Activated naive CD4-positive, alpha-beta T cell treated with anti-CD3 and anti-CD28 coated beads, Interleukin-2, amount 10 ng/mL, durations not matched to agents 7 days and 5 days (primary cell): ENCODE results near the gene ACE2.

Source experiments
- CTCF ChIA-PET: fragments of 350-600 bp; sonication (Branson Sonifier 250); formaldehyde crosslinking; loops from one replicate; lab custom pipeline; 2021; ENCODE audit warnings: antibody characterized with exemption; lab: Charles Lee
- DNase-seq: peaks from one replicate; pipeline ENCODE4 v3.0.0-alpha.2; 2020
- H3K27ac Mint-ChIP-seq: one replicate; pipeline ENCODE4 v1.8.0; 2021; ENCODE audit warnings: mild to moderate bottlenecking, moderate library complexity, mixed read lengths
- H3K27me3 Mint-ChIP-seq: one replicate; pipeline ENCODE4 v1.8.0; 2021; ENCODE audit warnings: mild to moderate bottlenecking, mixed read lengths
- H3K36me3 Mint-ChIP-seq: one replicate; pipeline ENCODE4 v1.8.0; 2021; ENCODE audit warnings: mixed read lengths
- H3K4me1 Mint-ChIP-seq: one replicate; pipeline ENCODE4 v1.8.0; 2021; ENCODE audit warnings: mixed read lengths
- H3K4me3 Mint-ChIP-seq: one replicate; pipeline ENCODE4 v1.8.0; 2021; ENCODE audit warnings: mild to moderate bottlenecking, moderate library complexity, mixed read lengths
- H3K9me3 Mint-ChIP-seq: one replicate; pipeline ENCODE4 v1.8.0; 2021; ENCODE audit warnings: mixed read lengths

Gene ACE2

DNA sequence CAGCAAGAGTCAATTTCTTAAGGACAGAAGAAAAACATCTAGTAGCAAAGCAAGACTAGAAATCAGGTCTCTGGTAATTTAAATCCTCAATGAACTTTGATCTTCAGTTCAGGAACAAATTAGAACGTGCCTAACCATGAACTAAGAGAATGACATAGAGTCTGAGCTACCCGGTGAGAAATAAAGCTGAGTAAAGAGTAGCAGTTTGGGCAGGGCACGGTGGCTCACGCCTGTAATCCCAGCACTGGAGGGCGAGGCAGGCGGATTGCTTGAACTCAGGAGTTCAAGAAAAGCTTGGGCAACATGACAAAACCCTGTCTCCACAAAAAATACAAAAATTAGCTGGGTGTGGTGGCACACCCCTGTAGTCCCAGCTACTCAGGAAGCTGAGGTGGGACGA, 37.7 kb downstream of the ACE2 start:
- Mint-ChIP-seq H3K27me3 (peaks cover 5% of the 10 kb centered on the region), H3K36me3 (no peaks in the 10 kb centered on the region), H3K4me3 (no peak overlapping the region), H3K27ac (no peak overlapping the region), H3K4me1 (peaks cover 2% of the 10 kb centered on the region), H3K9me3 (no peaks in the 10 kb centered on the region)
- CTCF ChIA-PET: no interaction called here
- no peak for DNase-seq

DNA sequence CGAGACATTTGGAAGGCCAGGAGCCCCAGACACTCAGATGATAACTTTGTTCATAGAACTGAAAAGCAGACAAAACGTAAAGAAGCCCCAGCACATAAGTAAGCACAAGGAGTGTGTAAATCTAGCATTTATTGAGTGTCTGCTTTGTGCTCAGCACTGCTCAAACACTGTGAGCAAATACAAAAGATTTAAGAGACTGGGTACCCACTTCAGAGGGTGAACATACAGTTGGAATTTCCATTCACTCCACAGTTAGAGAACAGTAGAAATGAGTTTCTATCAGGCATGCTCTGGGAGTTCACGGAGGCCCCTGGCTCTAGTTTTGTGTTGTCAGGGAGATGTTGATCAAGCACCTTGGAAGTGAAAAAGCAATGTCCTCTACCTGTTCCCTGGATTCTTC, 39.8 kb downstream of the ACE2 start:
- CTCF ChIA-PET: no interaction called here
- Mint-ChIP-seq H3K36me3 (no peaks in the 10 kb centered on the region), H3K4me1 (peaks cover 2% of the 10 kb centered on the region), H3K27me3 (peaks cover 5% of the 10 kb centered on the region), H3K9me3 (no peaks in the 10 kb centered on the region), H3K4me3 (no peak overlapping the region), H3K27ac (no peak overlapping the region)
- no peak for DNase-seq

DNA sequence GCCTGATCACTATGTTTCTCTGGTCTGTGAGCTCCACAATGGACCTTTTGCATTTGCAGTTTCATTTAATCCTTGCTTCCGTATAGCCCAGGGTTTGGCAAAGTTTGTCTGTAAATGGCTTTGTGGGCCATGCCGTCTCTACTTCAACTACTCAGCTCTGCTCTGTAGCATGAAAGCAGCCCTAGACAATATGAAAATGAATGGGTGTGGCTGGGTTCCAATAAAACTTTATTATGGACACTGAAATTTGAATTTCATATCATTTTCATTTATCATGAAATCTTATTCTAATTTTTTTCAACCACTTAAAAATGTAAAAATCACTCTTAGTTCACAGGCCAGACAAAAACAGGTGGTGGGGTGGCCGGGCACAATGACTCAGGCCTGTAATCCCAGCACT, 41.5 kb downstream of the ACE2 start:
- Mint-ChIP-seq H3K27me3 (no peaks in the 10 kb centered on the region), H3K9me3 (no peaks in the 10 kb centered on the region), H3K36me3 (no peaks in the 10 kb centered on the region), H3K4me3 (no peak overlapping the region), H3K4me1 (no peaks in the 10 kb centered on the region), H3K27ac (no peak overlapping the region)
- DNase-seq: no peak
- CTCF ChIA-PET: no interaction called here

DNA sequence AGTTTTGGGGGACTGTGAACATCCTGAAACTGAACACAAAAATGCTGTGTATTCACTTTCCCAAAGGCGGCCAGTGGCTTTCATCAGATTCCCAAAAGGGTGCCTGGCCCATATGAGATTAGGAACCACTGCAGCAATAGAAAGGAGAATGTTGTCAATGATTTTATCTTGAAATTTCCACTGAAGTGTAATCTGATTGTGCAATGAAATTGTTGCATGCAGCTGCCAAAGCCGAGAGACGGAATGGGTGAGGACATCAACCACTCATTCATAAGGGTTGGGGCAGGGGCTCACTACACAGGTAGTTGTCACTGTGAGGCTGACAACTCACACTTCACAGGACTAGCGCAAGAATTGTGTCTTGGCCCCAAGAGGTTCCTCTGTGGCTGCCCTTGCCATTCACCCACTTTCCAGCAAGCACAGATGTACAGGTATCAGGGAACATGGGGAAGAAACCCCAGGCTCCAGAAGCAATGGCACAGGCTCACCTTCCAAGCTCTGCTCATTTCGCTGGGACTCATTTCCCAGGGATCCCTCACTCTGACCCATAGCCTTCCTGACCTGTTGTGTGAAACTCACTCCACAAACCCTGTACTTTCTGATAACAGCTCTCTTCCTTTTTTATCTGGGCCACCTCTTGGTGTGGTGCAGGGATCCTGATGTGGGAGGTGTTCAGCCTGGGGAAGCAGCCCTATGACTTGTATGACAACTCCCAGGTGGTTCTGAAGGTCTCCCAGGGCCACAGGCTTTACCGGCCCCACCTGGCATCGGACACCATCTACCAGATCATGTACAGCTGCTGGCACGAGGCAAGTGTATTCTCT, 51.4 kb downstream of the ACE2 start:
- CTCF ChIA-PET: no interaction called here
- H3K9me3 Mint-ChIP-seq: no peaks in the 10 kb centered on the region
- no peak overlapping the region for H3K27ac Mint-ChIP-seq
- peaks cover 5% of the 10 kb centered on the region for H3K27me3 Mint-ChIP-seq
- no peaks in the 10 kb centered on the region for H3K36me3 Mint-ChIP-seq
- H3K4me1 Mint-ChIP-seq: no peaks in the 10 kb centered on the region
- DNase-seq: no peak
- H3K4me3 Mint-ChIP-seq: no peak overlapping the region

DNA sequence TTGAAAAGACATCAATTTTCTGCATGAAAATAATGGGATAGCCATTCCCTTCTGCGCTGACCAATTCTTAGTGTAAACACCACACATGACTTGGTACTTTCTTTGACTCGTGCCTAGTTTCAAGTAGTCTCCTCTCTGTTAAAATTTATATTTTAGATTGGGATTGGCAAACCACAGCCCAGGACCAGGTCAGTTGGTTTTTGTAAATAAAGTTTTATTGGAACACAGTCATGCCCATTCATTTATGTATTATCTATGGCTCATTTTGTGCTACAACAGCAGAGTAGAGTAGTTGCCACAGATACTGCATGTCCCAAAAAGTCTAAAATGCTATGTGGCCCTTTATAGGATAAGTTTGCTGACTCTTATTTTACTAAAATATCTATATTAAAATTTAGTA, 53.4 kb downstream of the ACE2 start:
- Mint-ChIP-seq H3K4me1 (no peaks in the 10 kb centered on the region), H3K4me3 (no peak overlapping the region), H3K36me3 (no peaks in the 10 kb centered on the region), H3K27ac (no peak overlapping the region), H3K9me3 (no peaks in the 10 kb centered on the region), H3K27me3 (peaks cover 5% of the 10 kb centered on the region)
- CTCF ChIA-PET: no interaction called here
- DNase-seq: no peak

DNA sequence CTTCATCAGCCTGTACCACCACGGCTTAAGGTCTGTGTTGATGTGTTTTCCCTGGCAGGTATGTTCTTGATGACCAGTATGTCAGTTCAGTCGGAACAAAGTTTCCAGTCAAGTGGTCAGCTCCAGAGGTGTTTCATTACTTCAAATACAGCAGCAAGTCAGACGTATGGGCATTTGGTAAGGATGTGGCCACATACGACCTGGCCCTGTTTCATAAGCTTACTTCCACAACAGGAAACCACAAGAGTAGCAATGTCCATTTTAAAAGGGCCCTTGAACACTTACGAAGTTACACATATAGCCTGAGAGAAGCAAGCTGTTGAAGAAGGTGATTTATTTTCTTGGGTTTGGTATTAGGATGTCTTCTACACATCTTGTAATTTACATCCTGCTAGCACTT, 54.0 kb downstream of the ACE2 start:
- H3K36me3 Mint-ChIP-seq: no peaks in the 10 kb centered on the region
- DNase-seq: no peak
- H3K27ac Mint-ChIP-seq: no peak overlapping the region
- no peaks in the 10 kb centered on the region for H3K9me3 Mint-ChIP-seq
- no peak overlapping the region for H3K4me3 Mint-ChIP-seq
- no peaks in the 10 kb centered on the region for H3K4me1 Mint-ChIP-seq
- H3K27me3 Mint-ChIP-seq: peaks cover 5% of the 10 kb centered on the region
- CTCF ChIA-PET: no interaction called here

DNA sequence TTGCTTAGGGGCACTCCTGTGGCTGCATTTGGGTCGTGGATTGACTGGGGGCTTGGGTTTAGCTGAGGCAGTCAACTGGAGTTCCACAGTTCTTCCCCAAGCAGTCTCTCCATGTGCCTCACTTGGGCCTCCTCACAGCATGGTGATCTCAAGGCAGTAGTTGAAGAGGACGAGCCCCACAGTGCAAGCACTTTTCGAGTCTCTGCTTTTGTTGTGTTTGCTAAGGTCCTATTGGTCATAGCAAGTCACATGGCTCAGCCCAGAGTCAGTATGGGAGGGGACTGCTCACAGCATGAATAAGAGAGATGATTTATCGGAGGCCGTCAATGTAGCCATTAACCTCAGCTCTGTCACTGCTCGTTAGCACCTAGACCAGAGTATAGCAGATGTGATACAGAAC, 70.4 kb downstream of the ACE2 start:
- no peak for DNase-seq
- Mint-ChIP-seq H3K27ac (no peak overlapping the region), H3K4me3 (no peak overlapping the region), H3K27me3 (no peaks in the 10 kb centered on the region), H3K36me3 (no peaks in the 10 kb centered on the region), H3K4me1 (no peaks in the 10 kb centered on the region), H3K9me3 (no peaks in the 10 kb centered on the region)
- CTCF ChIA-PET: no interaction called here

DNA sequence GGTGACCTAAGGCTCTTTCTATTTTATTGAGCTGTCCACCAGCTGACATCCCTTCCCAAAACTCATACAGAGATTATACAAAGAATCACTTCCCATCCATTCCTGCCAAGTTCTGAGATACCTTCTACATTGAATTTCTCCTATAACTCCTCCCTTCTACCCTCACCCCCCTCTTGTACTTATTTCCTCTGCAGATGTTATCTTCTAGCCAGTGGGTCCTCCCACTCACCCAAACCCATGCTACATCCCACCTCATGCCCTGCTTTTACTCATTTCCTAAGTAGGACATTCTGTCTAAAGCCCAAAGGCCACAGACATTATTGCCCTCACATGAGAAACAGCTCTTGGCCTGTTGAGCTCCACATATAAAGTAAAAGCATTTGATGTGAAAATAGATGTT, 71.6 kb downstream of the ACE2 start:
- Mint-ChIP-seq H3K4me1 (no peaks in the 10 kb centered on the region), H3K4me3 (no peak overlapping the region), H3K27ac (no peak overlapping the region), H3K36me3 (no peaks in the 10 kb centered on the region), H3K27me3 (no peaks in the 10 kb centered on the region), H3K9me3 (no peaks in the 10 kb centered on the region)
- DNase-seq: no peak
- CTCF ChIA-PET: no interaction called here

DNA sequence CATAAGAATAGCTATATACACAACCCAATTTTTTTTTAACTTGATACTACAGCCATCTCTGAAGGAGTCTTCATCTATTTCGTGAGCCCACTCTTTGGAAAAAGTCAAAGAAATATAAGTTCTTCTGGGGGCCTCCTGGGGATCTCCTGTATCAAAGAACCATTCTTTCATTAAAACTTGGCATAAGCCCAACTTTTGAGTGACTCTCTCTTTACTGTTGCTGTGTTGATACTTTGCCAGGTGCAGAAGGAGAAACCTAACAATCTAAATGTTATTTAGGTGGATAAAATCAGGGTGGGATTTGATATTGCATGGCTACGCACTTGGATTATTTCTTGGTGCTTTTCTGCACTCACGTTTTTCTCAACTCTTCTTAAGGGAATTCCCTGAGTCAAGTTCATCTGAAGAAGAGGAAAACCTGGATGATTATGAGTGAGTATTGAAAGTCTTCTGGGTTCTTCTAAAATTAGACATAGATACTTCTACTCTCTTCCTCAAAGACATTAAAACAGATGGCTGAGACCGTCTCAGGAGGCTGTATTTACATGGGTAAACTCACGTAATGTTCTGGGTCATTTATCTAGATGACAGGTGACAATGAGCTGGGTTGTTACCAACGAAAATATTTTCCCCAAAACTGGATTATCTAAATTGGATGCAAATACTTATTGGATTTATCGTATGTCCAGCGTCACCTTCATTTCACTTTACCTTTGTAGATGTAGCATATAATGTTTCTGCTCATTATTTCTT, 74.9 kb downstream of the ACE2 start:
- Mint-ChIP-seq H3K4me3 (no peak overlapping the region), H3K27me3 (no peaks in the 10 kb centered on the region), H3K27ac (no peak overlapping the region), H3K36me3 (no peaks in the 10 kb centered on the region), H3K9me3 (no peaks in the 10 kb centered on the region), H3K4me1 (no peaks in the 10 kb centered on the region)
- CTCF ChIA-PET: no interaction called here
- DNase-seq: no peak

DNA sequence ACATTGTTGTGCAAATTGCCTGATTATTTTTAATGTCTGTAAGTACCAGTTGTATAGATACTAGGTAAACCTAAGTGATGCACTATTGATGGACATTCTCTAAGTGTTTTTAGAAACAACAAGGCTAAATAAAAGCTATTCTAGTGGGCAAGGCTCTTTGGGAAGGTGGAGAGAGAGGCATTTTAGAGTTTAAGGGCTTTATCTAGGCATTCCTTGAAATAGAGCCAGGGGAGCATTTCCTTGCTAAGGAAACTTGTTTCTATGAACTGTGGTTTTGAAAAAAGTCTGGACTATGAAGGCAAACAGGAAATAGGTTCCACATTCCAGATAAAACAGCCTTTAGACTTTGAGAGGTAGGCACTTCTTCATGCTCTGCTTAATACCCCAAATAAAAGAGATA, 76.3 kb downstream of the ACE2 start:
- Mint-ChIP-seq H3K27me3 (no peaks in the 10 kb centered on the region), H3K4me3 (no peak overlapping the region), H3K36me3 (no peaks in the 10 kb centered on the region), H3K9me3 (no peaks in the 10 kb centered on the region), H3K4me1 (no peaks in the 10 kb centered on the region), H3K27ac (no peak overlapping the region)
- CTCF ChIA-PET: no interaction called here
- DNase-seq: no peak

DNA sequence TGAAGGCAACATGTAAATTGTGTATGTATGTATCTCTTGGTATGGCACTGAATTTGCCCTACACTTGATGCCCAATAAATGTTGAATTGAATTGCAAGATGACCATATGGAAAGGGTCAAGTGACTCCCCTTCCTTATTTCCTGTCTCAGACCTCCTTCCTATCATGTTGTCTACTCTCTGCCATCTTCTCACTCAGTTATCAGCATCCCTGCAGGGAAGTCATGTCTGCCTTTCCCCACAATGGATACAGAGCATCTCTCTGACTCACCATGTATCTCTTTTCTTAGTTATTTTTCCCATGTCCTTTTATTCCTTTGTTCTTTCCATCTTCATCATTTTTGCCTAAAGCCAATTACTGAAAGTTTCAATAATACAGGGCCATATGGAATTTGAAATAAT, 77.7 kb downstream of the ACE2 start:
- H3K4me3 Mint-ChIP-seq: no peak overlapping the region
- no peak for DNase-seq
- H3K9me3 Mint-ChIP-seq: no peaks in the 10 kb centered on the region
- H3K4me1 Mint-ChIP-seq: no peaks in the 10 kb centered on the region
- H3K36me3 Mint-ChIP-seq: no peaks in the 10 kb centered on the region
- no peaks in the 10 kb centered on the region for H3K27me3 Mint-ChIP-seq
- CTCF ChIA-PET: no interaction called here
- H3K27ac Mint-ChIP-seq: no peak overlapping the region

DNA sequence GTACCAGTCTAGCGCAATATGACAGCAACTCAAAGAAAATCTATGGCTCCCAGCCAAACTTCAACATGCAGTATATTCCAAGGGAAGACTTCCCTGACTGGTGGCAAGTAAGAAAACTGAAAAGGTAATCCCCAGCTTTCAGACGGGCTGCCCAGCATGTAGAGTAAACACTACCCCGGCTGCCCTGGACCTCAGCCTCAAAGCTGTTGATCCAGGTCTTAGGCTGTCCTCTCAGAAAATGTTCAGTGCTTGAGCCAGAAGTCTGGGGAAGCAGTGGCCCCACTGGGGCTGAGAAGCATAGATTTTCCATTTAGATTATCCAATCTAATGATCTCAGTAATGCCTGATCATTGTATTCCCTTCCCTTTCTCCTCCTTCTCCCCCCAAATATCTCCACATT, 78.3 kb downstream of the ACE2 start:
- H3K4me1 Mint-ChIP-seq: no peaks in the 10 kb centered on the region
- H3K9me3 Mint-ChIP-seq: no peaks in the 10 kb centered on the region
- no peaks in the 10 kb centered on the region for H3K27me3 Mint-ChIP-seq
- no peaks in the 10 kb centered on the region for H3K36me3 Mint-ChIP-seq
- CTCF ChIA-PET: no interaction called here
- no peak overlapping the region for H3K27ac Mint-ChIP-seq
- H3K4me3 Mint-ChIP-seq: no peak overlapping the region
- no peak for DNase-seq

DNA sequence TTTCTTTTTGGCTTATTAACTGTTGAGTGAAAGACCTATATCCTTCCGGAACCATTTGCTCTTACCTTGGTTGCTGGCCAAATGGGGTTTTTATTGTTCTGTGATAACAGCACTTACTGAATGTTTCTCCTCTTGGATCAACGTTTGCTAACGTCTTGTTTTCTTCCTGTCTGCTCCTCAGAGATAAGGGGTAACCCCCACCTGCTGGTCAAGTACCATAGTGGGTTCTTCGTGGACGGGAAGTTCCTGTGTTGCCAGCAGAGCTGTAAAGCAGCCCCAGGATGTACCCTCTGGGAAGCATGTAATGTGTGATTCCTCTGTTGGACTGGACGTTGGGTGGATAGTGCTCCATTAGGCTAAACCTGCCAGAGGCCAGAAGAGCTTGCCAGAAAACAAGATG, 84.8 kb downstream of the ACE2 start:
- no peaks in the 10 kb centered on the region for H3K4me1 Mint-ChIP-seq
- H3K36me3 Mint-ChIP-seq: no peaks in the 10 kb centered on the region
- CTCF ChIA-PET: no interaction called here
- no peak overlapping the region for H3K4me3 Mint-ChIP-seq
- no peaks in the 10 kb centered on the region for H3K9me3 Mint-ChIP-seq
- H3K27me3 Mint-ChIP-seq: peaks cover 4% of the 10 kb centered on the region
- no peak overlapping the region for H3K27ac Mint-ChIP-seq
- no peak for DNase-seq

DNA sequence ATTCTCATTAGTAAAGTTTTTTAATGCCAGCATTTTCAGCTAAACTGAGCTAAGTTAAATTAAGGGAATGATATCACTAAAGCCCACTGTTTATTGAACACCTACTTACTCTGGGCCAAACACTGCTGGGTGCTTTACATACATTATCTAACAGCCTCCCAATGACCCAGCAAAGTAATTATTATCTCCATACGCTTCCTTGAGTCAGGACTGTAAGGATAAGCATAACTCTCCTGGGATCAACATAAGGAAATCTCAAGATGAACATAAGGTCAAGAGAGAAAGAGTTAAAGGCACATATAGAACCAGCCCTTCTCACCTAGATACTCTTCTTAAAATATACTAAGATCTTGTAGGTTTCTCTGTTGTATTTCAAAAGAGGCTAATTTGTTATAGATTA, 86.5 kb downstream of the ACE2 start:
- CTCF ChIA-PET: no interaction called here
- no peaks in the 10 kb centered on the region for H3K4me1 Mint-ChIP-seq
- H3K36me3 Mint-ChIP-seq: no peaks in the 10 kb centered on the region
- peaks cover 4% of the 10 kb centered on the region for H3K27me3 Mint-ChIP-seq
- H3K9me3 Mint-ChIP-seq: no peaks in the 10 kb centered on the region
- DNase-seq: no peak
- no peak overlapping the region for H3K4me3 Mint-ChIP-seq
- H3K27ac Mint-ChIP-seq: no peak overlapping the region

DNA sequence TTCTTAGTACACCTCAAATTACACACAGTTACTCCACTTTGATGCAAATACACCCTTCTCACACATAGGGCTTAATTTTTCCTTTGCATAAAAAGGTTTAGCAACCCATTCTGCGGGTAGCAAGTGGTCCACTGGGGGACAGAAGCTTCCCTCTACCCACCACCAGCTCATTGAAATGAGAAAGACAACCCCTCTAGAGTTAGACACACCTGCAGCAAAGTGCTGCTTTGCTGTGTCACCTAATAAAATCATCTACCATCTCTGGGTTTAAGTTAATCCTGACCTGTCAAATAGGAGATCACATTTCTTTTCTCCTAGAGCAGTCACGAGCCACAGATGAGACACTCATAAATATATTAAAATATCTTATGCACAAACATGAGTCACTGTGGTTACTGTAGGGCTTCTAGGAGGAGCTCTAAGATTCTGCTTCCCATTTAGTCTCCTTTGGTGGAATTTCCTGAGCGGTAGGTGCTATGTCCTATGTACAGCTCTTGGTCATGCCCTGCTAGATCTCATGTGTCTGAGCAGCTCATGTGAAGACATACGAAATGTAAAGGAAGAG, 88.3 kb downstream of the ACE2 start:
- no peak overlapping the region for H3K27ac Mint-ChIP-seq
- H3K36me3 Mint-ChIP-seq: no peaks in the 10 kb centered on the region
- CTCF ChIA-PET: no interaction called here
- no peaks in the 10 kb centered on the region for H3K4me1 Mint-ChIP-seq
- peaks cover 4% of the 10 kb centered on the region for H3K27me3 Mint-ChIP-seq
- no peak for DNase-seq
- no peaks in the 10 kb centered on the region for H3K9me3 Mint-ChIP-seq
- no peak overlapping the region for H3K4me3 Mint-ChIP-seq
